Suppressor macrophage treated with lipopolysaccharide for 1 hour (primary cell): ENCODE measurements around the gene RPS27.

Experiments used
- DNase-seq, 3 donors: peaks; one replicate each; pipeline ENCODE4 v3.0.0-alpha.2; 2020 to 2022

RPS27 gene

DNA sequence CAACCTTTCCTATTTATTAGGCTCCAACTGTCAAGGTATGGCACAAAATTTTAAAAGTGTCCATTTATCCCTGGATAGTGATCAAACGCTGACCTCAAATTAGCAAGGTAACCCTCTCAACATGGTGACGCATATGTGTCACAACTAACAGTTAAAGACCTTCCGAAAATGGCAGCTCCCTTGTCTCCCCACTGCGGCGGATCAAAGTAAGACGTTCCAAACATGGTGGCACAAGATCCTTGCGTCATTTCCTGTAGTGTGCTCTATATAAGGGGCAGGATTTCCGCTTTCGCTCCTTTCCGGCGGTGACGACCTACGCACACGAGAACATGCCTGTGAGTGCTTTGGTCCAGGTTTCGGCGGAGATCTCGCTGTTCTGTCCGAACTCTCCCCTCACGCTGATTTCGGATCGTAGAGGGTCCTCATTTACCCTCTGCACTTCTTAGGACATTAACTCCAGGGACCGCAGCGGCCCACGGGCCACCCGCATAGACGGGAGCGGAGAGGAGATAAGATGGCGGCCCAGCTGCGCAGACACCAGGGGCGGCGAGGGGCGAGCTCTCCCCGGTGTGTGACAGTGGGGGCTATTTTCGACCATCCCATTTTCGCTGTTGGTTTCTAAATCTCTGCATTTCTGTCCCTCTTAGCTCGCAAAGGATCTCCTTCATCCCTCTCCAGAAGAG, at the start of gene RPS27:
TSS of gene RPS27 (plus strand) at position 295 of the 683 bp plus-strand sequence. CDS start at position 330, 35 bp downstream.
- peak; percentile 95 to 99 (median 99) for DNase-seq

DNA sequence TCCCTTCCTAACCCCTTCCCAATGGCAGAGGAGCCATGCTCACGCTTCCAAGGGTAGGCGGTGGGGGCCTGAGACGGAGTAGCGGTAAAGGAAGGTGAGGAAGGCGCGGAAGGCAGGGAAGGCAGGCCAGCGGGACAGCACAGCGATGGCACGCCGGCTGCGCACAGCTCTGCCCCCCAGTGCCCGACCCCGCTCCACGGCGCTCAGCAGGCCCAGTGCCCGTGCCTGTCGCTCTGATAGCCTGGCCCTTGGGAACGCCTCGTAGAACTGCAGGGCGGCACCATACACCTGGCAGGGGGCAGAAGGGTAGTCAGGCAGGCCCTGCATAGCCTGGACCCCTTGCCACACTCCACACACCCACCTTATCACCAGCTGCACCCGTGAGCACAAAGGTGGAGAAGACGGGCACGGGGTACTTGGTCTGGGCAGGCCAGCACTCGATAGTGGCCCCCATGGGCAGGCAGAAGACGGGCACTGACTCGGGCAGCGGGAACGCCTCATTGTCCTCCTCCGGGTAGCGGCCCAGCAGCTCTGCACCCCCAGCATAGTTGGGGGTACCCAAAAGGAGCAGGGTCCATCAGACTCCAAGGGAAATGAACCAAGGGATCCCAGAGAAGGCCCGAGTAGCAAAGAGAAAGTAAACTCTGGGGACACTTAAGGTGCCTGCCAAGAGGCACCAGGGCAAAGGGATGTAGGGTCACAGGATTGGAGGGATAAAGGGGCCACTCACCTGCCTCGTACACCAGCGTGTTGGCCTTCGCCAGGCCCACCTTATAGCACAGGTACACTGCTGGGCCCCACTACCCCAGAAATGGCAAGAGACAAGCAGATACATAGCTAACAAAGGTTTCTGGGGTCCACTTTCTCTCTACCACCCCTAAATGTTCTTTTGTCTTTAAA, 48.5 kb upstream of the RPS27 start:
- DNase-seq = no peak

DNA sequence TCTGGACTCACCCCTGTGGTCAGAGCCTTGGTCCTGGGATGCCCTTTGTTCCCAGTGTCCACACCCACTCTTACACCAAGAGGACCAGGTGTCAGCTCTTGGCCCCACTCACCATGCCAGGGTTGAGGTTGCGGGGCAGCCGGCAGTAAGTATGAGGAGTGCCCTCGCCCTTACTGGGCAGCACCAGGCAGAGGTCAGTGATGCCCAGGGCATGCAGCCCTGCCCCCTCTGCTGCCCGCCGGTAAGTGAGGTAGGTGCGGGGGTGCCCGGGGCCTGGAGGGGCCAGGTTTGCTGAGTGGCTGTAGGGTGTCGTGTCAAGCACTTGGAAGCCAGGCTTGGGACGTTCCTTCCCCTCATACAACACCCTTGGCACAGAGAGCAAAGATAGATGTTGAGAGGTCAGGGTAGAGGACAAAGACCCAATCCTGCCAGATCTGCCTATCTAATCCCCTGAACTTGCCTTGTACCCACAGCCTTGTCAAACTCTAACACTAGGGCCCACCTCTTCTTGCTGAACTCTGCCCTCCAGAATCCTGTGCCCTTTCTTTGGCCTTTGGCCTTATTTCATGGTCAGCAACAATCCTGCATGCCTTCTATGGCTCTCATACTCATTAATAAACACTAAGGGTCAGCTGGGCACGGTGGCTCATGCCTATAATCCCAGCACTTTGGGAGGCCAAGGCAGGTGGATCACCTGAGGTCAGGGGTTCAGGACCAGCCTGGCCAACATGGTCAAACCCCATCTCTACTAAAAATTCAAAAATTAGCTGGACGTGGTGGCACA, 47.6 kb upstream of the RPS27 start:
- DNase-seq = no peak

DNA sequence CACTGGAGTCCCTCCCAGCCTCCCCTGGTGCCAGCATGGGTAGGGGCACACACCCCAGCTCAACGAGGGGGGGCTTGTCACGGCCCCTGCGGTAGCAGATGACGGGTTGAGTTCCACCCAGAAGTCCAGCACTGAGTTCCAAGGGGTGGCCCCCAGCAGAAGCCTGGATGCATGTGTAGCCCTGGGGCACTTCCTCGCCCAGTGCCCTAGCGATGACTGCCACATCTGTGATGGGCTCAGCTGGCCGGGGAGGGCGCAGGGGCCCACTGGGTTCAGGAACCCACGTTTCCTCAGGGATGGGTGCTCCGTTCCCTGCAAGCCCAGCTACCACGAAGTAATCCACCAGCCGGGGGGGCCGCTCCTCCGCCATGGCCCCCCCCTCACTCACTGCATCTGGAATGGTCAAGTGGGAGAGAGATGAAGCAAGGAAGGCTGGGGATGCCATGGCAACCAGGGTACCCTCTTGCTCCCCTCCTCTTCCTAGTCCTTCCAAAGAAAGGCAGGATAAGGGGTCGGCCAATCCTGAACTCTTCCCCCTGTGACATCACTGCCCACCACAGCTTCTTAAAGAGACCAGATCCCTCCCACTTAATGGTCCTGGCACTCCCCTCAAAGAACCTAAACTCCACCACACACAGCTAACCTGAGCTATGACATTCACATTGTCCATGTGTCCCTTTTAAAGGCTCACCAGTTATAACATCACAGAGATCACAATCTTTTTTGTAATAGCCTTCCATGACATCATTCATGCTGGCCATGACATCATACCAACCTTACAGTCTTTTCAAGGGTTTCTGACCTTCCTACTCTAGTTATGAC, 46.3 kb upstream of the RPS27 start:
- DNase-seq = peak; percentile 63 to 78 (median 77)

DNA sequence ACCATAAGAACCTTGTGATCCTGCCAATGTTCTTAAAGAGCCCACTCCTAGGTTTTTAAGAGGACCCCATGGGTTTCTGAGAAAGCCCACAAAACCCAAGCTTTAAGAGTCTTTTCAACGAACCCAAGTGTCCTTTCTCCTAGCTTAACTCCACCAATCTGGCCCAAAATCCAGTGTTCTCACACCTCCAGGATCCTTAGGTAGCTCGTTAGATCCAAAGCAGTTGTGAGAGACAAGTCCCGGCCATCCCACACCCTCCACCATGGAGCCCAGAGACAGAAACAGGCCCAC, 45.8 kb upstream of the RPS27 start:
- DNase-seq = no peak

DNA sequence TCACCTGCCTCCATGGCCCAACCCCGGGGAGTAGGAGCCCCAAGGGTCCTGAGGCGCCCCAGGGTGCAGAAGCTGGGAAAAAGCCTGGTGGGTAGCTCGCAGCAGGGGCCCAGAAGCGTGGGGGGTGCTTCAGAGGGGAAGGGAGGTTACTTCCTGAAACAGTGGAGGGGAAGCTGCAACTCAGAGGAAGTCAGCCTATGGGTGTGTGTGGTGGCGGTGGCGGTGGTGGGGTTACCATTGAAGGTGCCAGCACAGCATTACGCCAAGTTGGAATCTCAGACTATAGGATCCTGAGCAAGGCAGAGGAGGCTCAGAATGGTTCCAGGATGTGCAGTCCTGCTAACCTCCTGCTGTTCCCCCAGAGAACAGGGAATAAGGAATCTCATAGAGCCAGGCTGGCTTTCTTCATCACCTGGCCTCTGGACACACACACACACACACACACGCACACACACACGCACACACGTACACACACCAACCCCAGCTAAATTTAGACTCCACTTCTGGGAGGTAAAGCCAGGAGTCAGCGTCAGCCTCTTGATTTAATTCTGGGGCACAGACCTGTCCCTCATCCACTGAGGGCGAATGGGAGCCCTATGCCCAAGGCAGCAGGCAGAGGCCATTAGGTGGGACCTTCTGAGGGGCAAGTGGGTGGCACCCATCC, 45.3 kb upstream of the RPS27 start:
- DNase-seq = peak; percentile 91 to 93 (median 92)

DNA sequence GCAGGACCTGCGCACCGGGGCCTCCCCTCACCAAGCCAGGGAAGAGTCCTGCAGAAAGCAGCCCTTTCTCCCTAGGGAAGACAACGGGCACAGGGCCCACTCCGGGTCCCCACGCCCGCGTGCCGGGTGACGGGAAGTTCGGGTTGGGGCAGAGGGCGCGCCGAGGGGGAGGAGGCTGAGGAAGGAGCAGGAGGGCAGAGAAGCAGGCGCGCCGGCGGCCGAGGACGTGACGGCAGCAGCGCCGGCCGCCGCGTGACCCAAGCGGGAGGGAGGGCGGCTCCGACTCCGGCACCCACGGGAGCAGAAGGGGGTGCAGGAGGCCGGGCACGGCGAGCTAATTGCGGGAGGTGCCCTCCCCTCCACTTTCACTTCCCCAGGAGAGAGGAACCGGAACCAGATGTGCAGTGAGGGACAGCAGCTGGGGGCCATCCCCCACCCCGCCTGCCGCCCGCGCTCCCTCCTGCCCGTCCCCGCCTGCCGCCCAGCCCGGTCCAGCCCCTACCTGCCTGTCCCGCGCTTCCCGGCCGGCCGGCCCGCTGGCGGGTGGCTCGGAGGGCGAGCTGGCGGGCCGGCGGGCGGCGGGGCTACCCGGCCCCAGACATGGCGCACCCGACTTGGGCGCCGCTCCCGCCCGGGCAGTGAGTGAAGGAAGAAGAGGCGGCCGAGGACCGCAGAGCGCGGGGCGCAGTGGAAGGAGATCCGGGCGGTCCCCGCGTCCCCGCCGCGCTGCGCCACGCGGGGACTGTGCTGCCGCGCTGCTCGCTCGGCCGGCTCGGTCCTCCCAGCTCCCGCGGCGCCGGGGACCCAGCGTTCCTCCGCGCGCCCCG, 44.6 kb upstream of the RPS27 start:
- DNase-seq = peak; percentile 97 to 98 (median 97)

DNA sequence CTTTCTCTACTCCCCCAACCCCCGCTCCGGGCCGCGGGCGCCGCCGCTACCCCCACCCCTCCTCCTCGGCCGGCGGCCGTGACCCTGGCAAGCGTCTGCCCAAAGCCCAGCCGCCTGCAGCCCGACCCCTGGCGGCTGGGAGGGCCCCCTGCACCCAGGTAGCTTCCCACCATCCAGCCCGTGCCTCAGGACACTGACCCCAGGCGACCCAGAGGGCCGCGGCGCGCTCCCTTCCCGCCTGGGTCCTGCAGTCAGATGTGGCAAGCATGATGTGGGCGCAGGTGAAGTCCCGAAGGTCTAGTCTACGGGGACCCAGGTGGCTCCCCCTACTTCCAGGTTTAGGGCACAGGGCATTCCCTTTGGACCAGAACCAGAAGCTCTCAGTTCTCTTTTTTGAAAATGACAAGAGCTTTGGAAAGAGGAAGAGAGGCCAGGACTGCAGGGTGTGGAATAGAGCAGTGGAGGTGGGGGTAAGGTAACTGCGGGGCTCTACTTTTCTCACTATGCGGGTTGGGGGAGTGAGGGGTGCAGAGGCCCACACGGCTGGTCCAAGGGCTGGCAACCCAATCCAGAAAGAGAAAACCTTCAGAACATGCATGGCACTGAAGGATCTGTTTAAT, 43.8 kb upstream of the RPS27 start, which contains the start of gene DENND4B:
TSS of gene DENND4B (minus strand) at position 97 of the 620 bp plus-strand sequence. CDS start 2,344 bp downstream, outside the sequence.
- peak; percentile 84 to 95 (median 90) for DNase-seq

DNA sequence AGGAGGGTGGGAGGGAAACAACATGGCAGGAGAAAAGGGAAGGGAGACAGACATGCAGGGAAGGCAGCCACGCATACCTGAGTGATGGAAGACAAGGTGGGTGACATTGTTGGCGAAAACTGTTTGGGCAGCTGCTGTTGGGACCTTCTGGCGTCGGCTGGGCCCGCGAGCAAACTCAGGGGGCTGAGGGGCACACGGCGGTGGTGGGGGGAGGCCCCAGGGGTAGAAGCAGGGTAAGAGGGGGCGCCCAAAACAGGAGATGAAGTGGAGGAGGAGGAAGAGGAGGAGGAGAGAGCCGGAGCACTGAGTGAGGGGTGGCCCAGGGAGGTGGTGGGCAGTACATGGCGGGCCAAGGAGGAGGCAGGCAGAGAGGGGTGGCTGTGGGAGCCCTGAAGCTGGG, 39.4 kb upstream of the RPS27 start:
- no peak for DNase-seq

DNA sequence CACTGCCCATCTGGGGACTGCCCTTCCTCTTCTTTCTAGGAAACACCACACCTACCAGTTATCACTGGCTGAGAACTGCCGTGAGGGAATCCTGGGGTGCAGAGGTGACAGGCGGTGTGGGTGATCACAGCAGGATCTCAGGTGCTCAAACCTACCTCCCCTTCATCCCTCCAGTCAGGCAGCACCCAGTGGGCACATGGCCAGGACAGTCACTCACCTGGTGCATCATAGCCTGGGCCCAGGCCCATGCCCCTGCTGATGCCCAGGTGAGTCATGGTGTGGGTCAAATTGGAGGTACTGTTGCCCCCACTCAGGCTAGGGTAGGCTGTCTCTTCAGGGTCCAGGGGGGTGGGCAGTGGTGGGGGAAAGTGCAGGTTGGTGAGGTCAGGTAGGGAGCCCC, 38.8 kb upstream of the RPS27 start:
- no peak for DNase-seq

DNA sequence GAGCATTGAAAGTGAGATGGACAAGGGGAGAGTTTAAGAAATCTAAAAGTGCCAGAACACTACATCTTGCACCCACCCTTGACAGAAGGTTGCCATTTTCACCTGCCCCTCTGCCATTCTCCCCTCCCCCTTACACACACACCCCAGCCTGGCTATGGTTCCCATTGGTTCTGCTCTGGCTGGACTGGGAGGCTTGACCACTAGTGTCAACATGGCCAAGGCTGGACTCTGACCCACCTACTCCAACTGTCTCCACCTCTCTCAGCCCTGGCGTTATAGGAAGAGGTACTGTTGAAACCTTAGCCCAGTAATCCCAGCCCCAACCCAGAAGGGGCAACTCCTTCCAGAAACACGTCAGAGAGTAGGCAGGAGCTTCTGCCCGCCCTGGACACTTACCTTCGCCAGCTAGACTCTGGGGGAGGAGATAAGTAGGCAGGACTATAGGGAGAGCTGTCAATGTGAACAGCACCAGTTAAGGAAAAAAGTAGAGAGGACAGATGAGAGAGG, 36.6 kb upstream of the RPS27 start:
- no peak for DNase-seq

DNA sequence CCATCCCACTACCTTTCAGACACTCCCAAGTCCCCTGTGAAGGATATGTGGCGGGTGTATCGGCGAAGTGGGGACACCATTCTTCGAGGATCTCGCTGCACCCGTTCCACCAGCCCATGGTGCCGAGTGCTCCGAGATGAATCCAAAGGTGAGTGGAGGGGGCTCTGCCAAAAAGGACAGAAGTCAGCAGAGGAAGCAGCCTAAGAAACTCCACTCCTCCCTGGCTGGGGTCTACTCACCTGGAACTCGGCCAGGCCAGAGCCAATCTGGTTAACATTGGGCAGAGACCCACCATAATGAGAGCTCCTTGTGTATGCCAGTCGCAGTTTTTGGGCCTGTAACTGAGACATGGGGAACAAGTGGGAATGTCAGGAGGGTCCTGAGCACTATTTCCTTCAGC, 35.7 kb upstream of the RPS27 start:
- DNase-seq = no peak

DNA sequence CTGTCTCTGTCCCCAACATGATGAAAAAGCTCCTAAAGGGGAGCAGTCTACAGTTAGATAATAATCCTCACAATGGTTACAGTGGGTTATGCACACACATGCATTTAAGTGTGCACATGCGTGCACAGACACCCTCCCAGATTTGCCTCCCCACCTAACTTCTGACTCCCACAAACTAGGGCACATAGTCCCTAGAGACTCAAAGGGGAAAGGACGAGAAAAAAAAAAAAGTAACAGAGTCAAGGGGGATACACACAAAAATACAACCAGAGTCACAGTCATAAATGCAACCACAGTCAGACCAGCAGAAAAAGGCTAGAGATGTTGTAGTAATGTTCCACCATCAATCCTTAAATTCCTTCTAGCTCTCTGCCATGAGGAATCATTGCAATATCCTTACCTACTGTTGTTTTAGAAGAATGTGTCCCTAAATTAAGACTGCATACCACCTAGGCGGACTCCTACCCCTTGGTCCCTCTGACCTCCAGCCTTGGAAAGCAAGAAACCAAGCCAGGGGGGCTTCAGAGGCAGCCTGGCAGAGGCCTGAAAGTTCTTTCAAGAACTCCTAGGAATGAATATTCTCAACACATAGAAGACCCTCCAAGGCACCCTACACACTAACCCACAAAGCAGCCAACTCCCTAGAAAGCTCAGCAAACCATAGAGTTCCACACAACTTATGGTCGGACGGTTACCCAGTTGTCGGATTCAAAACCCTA, 33.4 kb upstream of the RPS27 start:
- DNase-seq = no peak

DNA sequence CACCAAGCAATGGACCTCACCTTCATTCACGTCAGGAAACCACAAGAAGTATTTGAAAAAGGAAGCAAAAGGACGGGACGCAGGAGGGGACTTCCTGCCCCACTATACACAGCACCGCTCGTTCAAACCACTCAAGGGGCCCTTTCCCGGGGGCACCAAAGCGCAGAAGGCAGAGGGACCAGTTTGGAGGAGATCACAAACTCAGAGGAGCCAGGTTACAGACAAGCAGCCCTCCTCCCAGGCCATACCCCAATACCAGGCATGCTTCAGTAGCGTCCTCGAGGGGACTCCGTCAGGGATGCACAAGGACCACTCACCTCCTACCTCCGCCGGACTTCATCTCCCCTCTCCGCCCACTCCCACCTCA, 32.8 kb upstream of the RPS27 start:
- peak; percentile 38 to 58 (median 57) for DNase-seq

DNA sequence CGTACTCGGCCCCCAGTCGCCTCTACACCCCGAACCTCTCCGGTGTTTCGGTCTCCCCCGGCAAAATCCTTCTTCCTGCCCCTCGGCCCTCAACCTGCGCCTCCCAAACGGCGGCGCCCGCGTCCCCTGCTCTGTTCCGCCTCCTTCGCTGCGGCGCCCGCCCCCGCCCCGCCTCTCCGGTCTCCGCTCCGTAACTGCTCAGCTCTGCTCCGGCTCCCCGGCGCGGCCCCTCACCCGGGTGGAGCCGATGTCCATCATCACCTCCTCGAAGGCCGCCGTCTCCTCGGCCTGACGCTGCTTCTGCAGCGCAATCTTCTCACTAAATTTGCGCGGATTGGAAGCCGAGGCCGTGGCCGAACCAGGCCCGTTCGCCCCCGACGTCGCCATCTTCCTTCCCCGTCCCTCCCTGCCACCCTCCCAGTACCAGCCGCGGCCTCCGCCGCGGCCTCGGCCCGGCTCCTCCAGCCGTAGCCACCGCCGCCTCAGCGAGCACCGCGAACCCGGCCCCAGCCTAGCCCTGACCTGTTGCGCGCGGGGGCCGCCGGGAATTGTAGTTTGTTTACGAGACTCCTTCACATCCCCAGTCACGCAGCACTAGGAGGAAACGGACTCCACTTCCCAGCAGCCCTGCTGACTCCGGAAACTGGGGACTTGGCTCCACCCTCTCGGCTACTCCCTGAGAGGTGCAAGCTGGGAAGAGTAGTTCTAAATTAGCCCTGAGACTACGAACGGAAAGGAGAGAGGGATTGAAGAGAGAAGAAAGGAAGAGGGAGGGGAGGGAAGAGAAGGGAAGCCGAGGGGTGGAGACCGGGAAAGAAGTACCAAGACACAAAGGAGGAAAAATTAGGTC, 32.2 kb upstream of the RPS27 start, which contains the start of gene CRTC2:
TSS of gene CRTC2 (minus strand) at position 502 of the 850 bp plus-strand sequence. CDS start at position 387, 115 bp downstream.
- DNase-seq = peak; percentile 98

DNA sequence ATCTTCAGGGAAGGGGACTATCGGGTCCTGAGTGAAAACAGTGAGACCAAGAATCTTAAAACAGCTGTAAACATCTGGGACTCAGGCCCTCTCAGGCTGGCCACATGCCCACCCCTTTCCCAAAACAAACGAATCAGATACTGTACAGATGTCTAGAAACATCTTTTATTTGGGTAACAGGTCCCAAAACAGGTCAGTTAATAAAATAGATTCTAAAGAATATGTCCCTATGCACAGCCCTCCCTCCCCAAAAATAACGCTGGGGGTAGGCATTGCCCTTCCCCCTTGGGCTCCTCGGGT, 31.7 kb upstream of the RPS27 start:
- DNase-seq = no peak

DNA sequence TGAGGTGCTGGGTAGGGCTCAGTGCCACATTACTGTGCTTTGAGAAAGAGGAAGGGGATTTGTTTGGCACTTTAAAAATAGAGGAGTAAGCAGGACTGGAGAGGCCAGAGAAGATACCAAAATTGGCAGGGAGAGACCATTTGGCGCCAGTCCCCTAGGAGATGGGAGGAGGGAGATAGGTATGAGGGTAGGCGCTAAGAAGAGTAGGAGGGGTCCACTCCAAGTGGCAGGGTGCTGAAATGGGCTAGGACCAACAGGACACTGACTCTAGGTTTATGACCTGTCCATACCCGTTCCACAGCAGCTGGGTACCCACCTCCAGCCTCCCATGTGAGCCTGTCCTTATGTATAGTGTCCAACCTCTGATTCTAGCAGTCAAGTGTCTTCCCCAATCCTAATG, 31.1 kb upstream of the RPS27 start:
- no peak for DNase-seq

DNA sequence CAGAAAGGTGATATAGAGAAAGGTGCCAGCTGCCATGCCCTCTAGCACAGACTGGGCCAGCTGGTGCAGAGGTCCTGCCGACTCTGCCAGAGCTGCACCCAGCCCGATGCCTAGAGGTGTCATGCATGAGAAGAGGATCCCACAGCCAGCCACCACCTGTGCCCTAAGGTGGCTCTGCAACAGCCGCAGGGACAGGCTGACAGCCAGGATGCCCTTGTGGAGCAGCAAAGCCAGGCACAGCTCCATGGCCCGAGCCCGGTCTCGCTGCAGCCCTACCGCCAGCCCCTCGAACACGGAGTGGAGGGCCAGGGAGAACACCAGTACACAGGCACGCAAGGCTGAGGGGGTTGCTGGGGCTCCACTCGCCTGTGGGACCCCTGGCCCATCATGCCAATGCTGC, 30.4 kb upstream of the RPS27 start:
- no peak for DNase-seq

DNA sequence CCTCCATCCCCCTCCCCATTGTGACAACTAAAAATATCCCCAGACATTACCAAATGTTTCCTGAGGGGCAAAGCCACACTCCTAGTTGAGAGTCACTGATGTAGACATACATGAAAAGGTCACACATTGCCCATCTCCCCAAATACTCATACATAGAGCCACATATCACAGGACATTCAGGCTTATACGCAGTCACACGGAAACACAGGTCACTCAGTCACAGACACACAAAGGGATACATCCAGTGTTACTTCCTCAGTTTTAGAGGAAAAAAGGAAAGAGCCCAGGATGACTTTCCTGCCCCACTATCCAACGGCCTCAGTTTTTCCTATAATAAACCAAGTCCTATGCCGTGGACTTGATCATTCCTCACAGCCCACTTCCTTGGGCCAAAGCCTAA, 29.1 kb upstream of the RPS27 start:
- no peak for DNase-seq
